ENCODE results near the gene CRB3.

Gene CRB3

DNA sequence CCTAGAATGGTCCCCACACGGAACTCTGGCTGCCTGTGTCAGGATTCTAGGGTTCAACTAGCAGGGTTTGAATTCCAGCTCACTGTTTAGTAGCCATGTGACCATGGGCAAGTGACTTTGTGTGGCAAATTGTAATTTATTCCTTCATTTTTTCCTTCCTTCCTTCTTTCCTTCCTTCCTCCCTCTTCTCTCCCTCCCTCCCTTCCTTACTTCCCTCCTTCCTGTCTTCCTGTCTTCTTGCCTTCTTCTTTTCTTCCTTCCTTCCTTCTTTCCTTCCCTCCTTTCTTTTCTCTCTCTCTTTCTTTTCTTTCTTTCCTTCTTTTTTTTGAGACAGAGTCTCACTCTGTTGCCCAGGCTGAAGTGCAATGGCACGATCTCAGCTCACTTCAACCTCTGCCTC is 26.1 kb downstream of the CRB3 start:
- Histone ChIP-seq H3K27me3 (ENCODE audit: control insufficient read depth, insufficient read depth, low read length) (no peaks in the 10 kb centered on the region), H3K4me3 (ENCODE audit: low read depth, low read length) (no peak overlapping the region), H3K4me1 (ENCODE audit: control insufficient read depth, insufficient read depth, low read length) (no peaks in the 10 kb centered on the region), H3K36me3 (ENCODE audit: control insufficient read depth, insufficient read depth, low read length) (peaks cover 11% of the 10 kb centered on the region), H3K9me3 (ENCODE audit: control insufficient read depth, insufficient read depth, low read length) (peaks cover 3% of the 10 kb centered on the region), H3K9ac (ENCODE audit: low read depth, low read length) (no peak overlapping the region)

GRCh38 chr19:6491802-6492592 is 27.9 kb downstream of the CRB3 start:
- Histone ChIP-seq H3K4me1 (ENCODE audit: control insufficient read depth, insufficient read depth, low read length) (no peaks in the 10 kb centered on the region), H3K9ac (ENCODE audit: low read depth, low read length) (no peak overlapping the region), H3K27me3 (ENCODE audit: control insufficient read depth, insufficient read depth, low read length) (no peaks in the 10 kb centered on the region), H3K9me3 (ENCODE audit: control insufficient read depth, insufficient read depth, low read length) (peaks cover 3% of the 10 kb centered on the region), H3K4me3 (ENCODE audit: low read depth, low read length) (no peak overlapping the region), H3K36me3 (ENCODE audit: control insufficient read depth, insufficient read depth, low read length) (peaks cover 18% of the 10 kb centered on the region)

GRCh38 chr19:6494438-6495036 is 30.5 kb downstream of the CRB3 start:
- Histone ChIP-seq H3K27me3 (ENCODE audit: control insufficient read depth, insufficient read depth, low read length) (no peaks in the 10 kb centered on the region), H3K9ac (ENCODE audit: low read depth, low read length) (no peak overlapping the region), H3K9me3 (ENCODE audit: control insufficient read depth, insufficient read depth, low read length) (peaks cover 3% of the 10 kb centered on the region), H3K4me3 (ENCODE audit: low read depth, low read length) (no peak overlapping the region), H3K36me3 (ENCODE audit: control insufficient read depth, insufficient read depth, low read length) (peaks cover 18% of the 10 kb centered on the region), H3K4me1 (ENCODE audit: control insufficient read depth, insufficient read depth, low read length) (no peaks in the 10 kb centered on the region)

DNA sequence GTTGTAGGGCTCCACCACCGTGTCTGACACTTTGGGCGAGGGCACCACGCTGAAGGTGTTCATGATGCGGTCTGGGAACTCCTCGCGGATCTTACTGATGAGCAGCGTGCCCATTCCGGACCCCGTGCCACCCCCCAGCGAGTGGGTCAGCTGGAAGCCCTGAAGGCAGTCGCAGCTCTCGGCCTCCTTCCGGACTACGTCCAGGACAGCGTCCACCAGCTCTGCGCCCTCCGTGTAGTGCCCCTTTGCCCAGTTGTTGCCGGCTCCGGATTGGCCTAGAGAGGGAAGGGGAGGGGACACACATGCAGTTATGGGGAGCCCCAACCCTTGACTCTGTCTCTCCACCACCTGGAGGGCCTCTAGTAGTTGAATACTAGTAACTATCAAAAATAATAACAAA is 31.9 kb downstream of the CRB3 start:
- H3K9me3 ChIP-seq (ENCODE audit: control insufficient read depth, insufficient read depth, low read length): peaks cover 3% of the 10 kb centered on the region
- no peak overlapping the region for H3K9ac ChIP-seq (ENCODE audit: low read depth, low read length)
- no peak overlapping the region for H3K4me3 ChIP-seq (ENCODE audit: low read depth, low read length)
- H3K27me3 ChIP-seq (ENCODE audit: control insufficient read depth, insufficient read depth, low read length): peaks cover 2% of the 10 kb centered on the region
- H3K4me1 ChIP-seq (ENCODE audit: control insufficient read depth, insufficient read depth, low read length): no peaks in the 10 kb centered on the region
- peaks cover 18% of the 10 kb centered on the region for H3K36me3 ChIP-seq (ENCODE audit: control insufficient read depth, insufficient read depth, low read length)

GRCh38 chr19:6498294-6499036 is 34.4 kb downstream of the CRB3 start:
- Histone ChIP-seq H3K4me3 (ENCODE audit: low read depth, low read length) (no peak overlapping the region), H3K4me1 (ENCODE audit: control insufficient read depth, insufficient read depth, low read length) (no peaks in the 10 kb centered on the region), H3K27me3 (ENCODE audit: control insufficient read depth, insufficient read depth, low read length) (peaks cover 7% of the 10 kb centered on the region), H3K9me3 (ENCODE audit: control insufficient read depth, insufficient read depth, low read length) (no peaks in the 10 kb centered on the region), H3K9ac (ENCODE audit: low read depth, low read length) (no peak overlapping the region), H3K36me3 (ENCODE audit: control insufficient read depth, insufficient read depth, low read length) (peaks cover 18% of the 10 kb centered on the region)

DNA sequence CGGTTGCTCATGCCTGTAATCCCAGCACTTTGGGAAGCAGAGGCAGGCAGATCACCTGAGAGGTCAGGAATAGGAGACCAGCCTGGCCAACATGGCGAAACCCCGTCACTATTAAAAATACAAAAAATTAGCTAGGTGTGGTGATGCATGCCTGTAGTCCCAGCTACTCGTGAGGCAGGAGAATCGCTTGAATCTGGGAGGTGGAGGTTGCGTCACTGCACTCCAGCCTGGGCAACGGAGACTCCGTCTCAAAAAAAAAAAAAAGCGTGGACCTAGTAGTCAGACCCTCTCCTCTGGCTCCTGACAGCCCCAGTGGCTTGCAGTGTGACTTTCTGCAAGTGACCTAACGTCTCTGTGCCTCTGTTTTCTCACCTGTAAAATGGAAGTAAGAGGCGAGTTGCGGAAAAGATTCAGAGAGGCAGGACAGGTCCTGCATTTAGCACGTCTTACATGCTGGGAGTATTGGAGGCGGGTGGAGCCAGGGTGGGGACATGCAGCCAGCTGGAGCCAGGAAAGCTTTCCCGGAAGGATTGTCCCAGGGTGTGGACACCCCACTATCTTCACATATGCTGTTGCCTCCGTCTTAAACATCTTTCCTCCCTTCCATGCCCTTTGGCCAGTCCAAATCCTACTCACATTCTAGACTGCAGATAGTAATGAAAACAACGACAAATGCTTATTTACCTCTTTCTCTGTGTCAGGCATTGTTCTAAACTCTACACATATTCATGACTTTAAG is 35.1 kb downstream of the CRB3 start:
- no peak overlapping the region for H3K9ac ChIP-seq (ENCODE audit: low read depth, low read length)

GRCh38 chr19:6500837-6501739 is 37.0 kb downstream of the CRB3 start:
- no peaks in the 10 kb centered on the region for H3K4me1 ChIP-seq (ENCODE audit: control insufficient read depth, insufficient read depth, low read length)
- peak overlapping the region; percentile 70 for H3K4me3 ChIP-seq (ENCODE audit: low read depth, low read length)
- H3K36me3 ChIP-seq (ENCODE audit: control insufficient read depth, insufficient read depth, low read length): no peaks in the 10 kb centered on the region
- peaks cover 7% of the 10 kb centered on the region for H3K27me3 ChIP-seq (ENCODE audit: control insufficient read depth, insufficient read depth, low read length)
- no peaks in the 10 kb centered on the region for H3K9me3 ChIP-seq (ENCODE audit: control insufficient read depth, insufficient read depth, low read length)
- H3K9ac ChIP-seq (ENCODE audit: low read depth, low read length): no peak overlapping the region

More for the DNA sequence above, 35.1 kb downstream of the CRB3 start:
- Histone ChIP-seq H3K9me3 (ENCODE audit: control insufficient read depth, insufficient read depth, low read length) (no peaks in the 10 kb centered on the region), H3K4me1 (ENCODE audit: control insufficient read depth, insufficient read depth, low read length) (no peaks in the 10 kb centered on the region), H3K27me3 (ENCODE audit: control insufficient read depth, insufficient read depth, low read length) (peaks cover 7% of the 10 kb centered on the region), H3K4me3 (ENCODE audit: low read depth, low read length) (no peak overlapping the region), H3K36me3 (ENCODE audit: control insufficient read depth, insufficient read depth, low read length) (peaks cover 16% of the 10 kb centered on the region)

DNA sequence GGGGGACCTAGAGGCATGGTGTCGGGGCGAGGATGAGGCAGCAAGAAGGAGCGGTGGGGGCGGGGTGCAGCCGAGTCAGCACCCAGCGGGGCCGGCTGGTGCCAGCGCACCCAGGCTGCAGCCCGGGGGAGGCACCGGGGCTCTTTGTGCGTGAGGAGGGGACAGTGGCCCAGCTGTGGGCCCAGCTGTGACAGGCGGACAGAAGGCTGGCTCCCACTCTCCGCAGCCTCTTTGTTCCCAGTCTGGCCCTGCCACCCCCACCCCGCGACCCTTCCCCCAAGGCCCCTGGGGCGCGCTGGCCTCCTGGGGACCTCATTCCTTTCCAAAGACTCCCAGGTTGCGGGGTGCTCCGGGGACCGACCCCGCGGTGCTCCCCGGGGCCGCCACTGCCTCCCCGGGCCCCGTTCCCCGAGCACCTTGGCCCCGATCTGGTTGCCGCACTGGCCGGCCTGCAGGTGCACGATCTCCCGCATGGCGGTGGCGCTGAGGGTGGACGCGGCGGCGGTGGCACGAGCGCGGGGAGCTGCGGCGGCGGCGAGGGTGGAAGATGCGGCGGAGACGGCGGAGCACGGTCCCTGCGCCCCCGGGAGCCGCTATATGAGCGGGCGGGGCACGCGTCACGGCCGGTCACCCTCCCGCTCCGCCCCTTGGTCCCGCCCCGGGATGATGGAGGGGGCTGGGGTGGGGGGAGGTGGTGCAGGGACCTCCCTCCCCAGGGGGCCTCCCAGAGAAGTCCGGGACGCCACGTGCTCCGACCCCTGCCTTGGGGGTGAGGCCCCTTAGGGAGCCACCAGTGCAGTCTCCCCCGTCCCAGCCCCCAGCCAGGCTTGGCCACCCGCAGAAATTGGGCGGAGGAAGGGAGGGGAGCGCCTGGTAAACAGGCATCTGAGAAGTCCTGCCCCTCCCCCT is 37.9 kb downstream of the CRB3 start, which contains the start of gene TUBB4A:
Gene TUBB4A, minus strand, starts transcription at position 570 of the 909 bp plus-strand sequence. Its CDS starts 97 bp downstream, at position 473.
- Histone ChIP-seq H3K9me3 (ENCODE audit: control insufficient read depth, insufficient read depth, low read length) (no peaks in the 10 kb centered on the region), H3K36me3 (ENCODE audit: control insufficient read depth, insufficient read depth, low read length) (no peaks in the 10 kb centered on the region), H3K4me3 (ENCODE audit: low read depth, low read length) (peak within 1 kb of the TSS; percentile 70), H3K9ac (ENCODE audit: low read depth, low read length) (no peak within 1 kb of the TSS), H3K4me1 (ENCODE audit: control insufficient read depth, insufficient read depth, low read length) (no peaks in the 10 kb centered on the region), H3K27me3 (ENCODE audit: control insufficient read depth, insufficient read depth, low read length) (peaks cover 7% of the 10 kb centered on the region)

DNA sequence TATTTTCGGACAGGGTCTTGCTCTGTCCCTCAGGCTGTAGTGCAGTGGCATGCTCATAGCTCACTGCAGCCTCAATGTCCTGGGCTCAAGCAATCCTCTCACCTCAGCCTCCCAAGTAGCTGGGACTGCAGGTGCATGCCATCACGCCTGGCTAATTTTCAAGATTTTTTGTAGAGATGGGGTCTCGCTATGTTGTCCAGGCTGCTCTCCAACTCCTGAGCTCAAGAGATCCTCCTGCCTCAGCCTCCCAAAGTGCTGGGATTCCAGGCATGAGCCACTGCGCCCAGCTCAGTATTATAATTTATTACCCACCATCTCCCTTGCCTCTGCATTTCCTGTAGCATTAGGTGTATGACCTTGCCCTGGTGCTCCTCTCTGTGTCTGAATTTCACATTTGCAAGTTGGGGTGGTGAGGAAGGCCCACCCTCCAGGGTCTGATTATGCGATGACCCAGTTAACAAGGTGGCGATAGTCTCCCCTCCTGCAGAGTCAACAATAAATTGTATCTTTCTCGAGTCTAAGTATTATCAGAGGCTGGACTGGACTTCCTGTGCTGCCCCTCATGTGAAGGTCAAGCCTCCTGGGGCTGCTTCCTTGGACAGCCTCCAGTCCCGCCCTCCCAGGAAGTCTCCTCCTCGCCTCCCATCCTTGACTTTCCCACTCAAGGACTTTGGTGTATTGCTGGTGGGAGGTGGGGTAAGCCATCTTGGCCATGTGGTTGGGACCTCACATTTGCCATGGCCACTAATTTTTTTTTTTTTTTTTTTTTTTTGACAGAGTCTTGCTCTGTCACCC is 39.5 kb downstream of the CRB3 start:
- Histone ChIP-seq H3K27me3 (ENCODE audit: control insufficient read depth, insufficient read depth, low read length) (peaks cover 7% of the 10 kb centered on the region), H3K4me1 (ENCODE audit: control insufficient read depth, insufficient read depth, low read length) (no peaks in the 10 kb centered on the region), H3K36me3 (ENCODE audit: control insufficient read depth, insufficient read depth, low read length) (no peaks in the 10 kb centered on the region), H3K9ac (ENCODE audit: low read depth, low read length) (no peak overlapping the region), H3K9me3 (ENCODE audit: control insufficient read depth, insufficient read depth, low read length) (no peaks in the 10 kb centered on the region), H3K4me3 (ENCODE audit: low read depth, low read length) (no peak overlapping the region)
